WTC11 (cell line): ENCODE data around the gene GAPT. TPM values are rescaled to one million over a fixed set of nuclear protein-coding genes. Genes with fewer than 3 reads are reported as not detected.

Experiments used
- ATAC-seq: fragments of 200-7000 bp; cut with Tn5 transposase; 2 replicates; pipeline ENCODE4 v1.10.0; 2021; ENCODE audit warnings: mild to moderate bottlenecking, moderate library complexity
- CTCF ChIA-PET: fragments of 300-600 bp; sonication (Branson Sonifier 250); formaldehyde crosslinking; loops from one replicate; lab custom pipeline; 2021; ENCODE audit warnings: antibody characterized with exemption; lab: Charles Lee
- POLR2A ChIA-PET: fragments of 350-600 bp; sonication (Branson Sonifier 250); formaldehyde crosslinking; loops from one replicate; lab custom pipeline; 2021; ENCODE audit warnings: antibody characterized with exemption; lab: Charles Lee
- DNase-seq: peaks from one replicate; pipeline ENCODE4 v3.0.0; 2021; ENCODE audit warnings: low spot score
- H3K27ac Mint-ChIP-seq: 2 replicates; pipeline ENCODE4 v1.8.0; 2021; ENCODE audit warnings: mixed read lengths
- H3K27me3 Mint-ChIP-seq: 2 replicates; pipeline ENCODE4 v1.8.0; 2021; ENCODE audit warnings: low read depth, mild to moderate bottlenecking, moderate library complexity, mixed read lengths
- H3K36me3 Mint-ChIP-seq: 2 replicates; pipeline ENCODE4 v1.8.0; 2021; ENCODE audit warnings: mixed read lengths
- H3K4me1 Mint-ChIP-seq: 2 replicates; pipeline ENCODE4 v1.8.0; 2022; ENCODE audit warnings: mixed read lengths
- H3K4me3 Mint-ChIP-seq: 2 replicates; pipeline ENCODE4 v1.8.0; 2021; ENCODE audit warnings: mild to moderate bottlenecking, moderate library complexity, mixed read lengths
- H3K9me3 Mint-ChIP-seq: 2 replicates; pipeline ENCODE4 v1.8.0; 2021; ENCODE audit warnings: mixed read lengths
- ATF3 ChIP-seq: sonication (generic); formaldehyde crosslinking; conservative IDR thresholded peaks from 2 replicates; pipeline ENCODE4 v1.8.1; 2022; ENCODE audit warnings: mild to moderate bottlenecking, missing genetic modification reagents
- ATF6 ChIP-seq: sonication (generic); formaldehyde crosslinking; IDR thresholded peaks from 2 replicates; pipeline ENCODE4 v1.8.1; 2023; ENCODE audit warnings: mild to moderate bottlenecking, missing genetic modification reagents
- E2F4 ChIP-seq: sonication (generic); formaldehyde crosslinking; IDR thresholded peaks from 2 replicates; pipeline ENCODE4 v1.8.1; 2022; ENCODE audit warnings: low read depth, mild to moderate bottlenecking, moderate library complexity, missing genetic modification reagents, borderline replicate concordance
- ELF4 ChIP-seq: sonication (generic); formaldehyde crosslinking; IDR thresholded peaks from 2 replicates; pipeline ENCODE4 v1.8.1; 2022; ENCODE audit warnings: low read depth, mild to moderate bottlenecking, moderate library complexity, missing genetic modification reagents
- ERG ChIP-seq: fragments of 250-450 bp; sonication (Bioruptor Pico); IDR thresholded peaks from 2 replicates; pipeline ENCODE4 v1.8.0; 2021; ENCODE audit warnings: mild to moderate bottlenecking
- FOXK1 ChIP-seq: sonication (generic); formaldehyde crosslinking; IDR thresholded peaks from 2 replicates; pipeline ENCODE4 v1.8.0; 2022; ENCODE audit warnings: mild to moderate bottlenecking, moderate library complexity, missing genetic modification reagents
- MYBL2 ChIP-seq: sonication (generic); formaldehyde crosslinking; IDR thresholded peaks from 2 replicates; pipeline ENCODE4 v1.8.1; 2023; ENCODE audit warnings: mild to moderate bottlenecking, moderate library complexity, missing genetic modification reagents
- NFYB ChIP-seq: sonication (generic); formaldehyde crosslinking; conservative IDR thresholded peaks from 2 replicates; pipeline ENCODE4 v1.8.0; 2022; ENCODE audit warnings: low read depth, missing genetic modification reagents
- NR1H2 ChIP-seq: sonication (generic); formaldehyde crosslinking; IDR thresholded peaks from 2 replicates; pipeline ENCODE4 v1.9.0; 2021; ENCODE audit warnings: mild to moderate bottlenecking, moderate library complexity, missing genetic modification reagents
- RELA ChIP-seq: sonication (generic); formaldehyde crosslinking; IDR thresholded peaks from 2 replicates; pipeline ENCODE4 v1.8.1; 2022; ENCODE audit warnings: missing genetic modification reagents, mild to moderate bottlenecking, borderline replicate concordance
- RORB ChIP-seq: fragments of 250-450 bp; sonication (Bioruptor Pico); IDR thresholded peaks from 2 replicates; pipeline ENCODE4 v1.9.0; 2021; ENCODE audit warnings: mild to moderate bottlenecking
- SMAD3 ChIP-seq: sonication (generic); formaldehyde crosslinking; IDR thresholded peaks from 2 replicates; pipeline ENCODE4 v1.8.0; 2022; ENCODE audit warnings: missing genetic modification reagents, mild to moderate bottlenecking, borderline replicate concordance
- SOX15 ChIP-seq: fragments of 250-450 bp; sonication (Bioruptor Pico); IDR thresholded peaks from 2 replicates; pipeline ENCODE4 v1.9.0; 2021; ENCODE audit warnings: mild to moderate bottlenecking
- TCF7 ChIP-seq: sonication (generic); formaldehyde crosslinking; IDR thresholded peaks from 2 replicates; pipeline ENCODE4 v1.8.0; 2022; ENCODE audit warnings: mild to moderate bottlenecking, low read depth, missing genetic modification reagents, moderate library complexity
- USF1 ChIP-seq: sonication (generic); formaldehyde crosslinking; IDR thresholded peaks from 2 replicates; pipeline ENCODE4 v1.8.0; 2022; ENCODE audit warnings: mild to moderate bottlenecking, missing genetic modification reagents
- ZBTB21 ChIP-seq: sonication (generic); formaldehyde crosslinking; IDR thresholded peaks from 2 replicates; pipeline ENCODE4 v1.8.1; 2023; ENCODE audit warnings: mild to moderate bottlenecking, missing genetic modification reagents, borderline replicate concordance
- ZNF232 ChIP-seq: sonication (generic); formaldehyde crosslinking; IDR thresholded peaks from 2 replicates; pipeline ENCODE4 v1.8.0; 2022; ENCODE audit warnings: mild to moderate bottlenecking, missing genetic modification reagents
- ZNF263 ChIP-seq: sonication (generic); formaldehyde crosslinking; IDR thresholded peaks from 2 replicates; pipeline ENCODE4 v1.8.1; 2022; ENCODE audit warnings: low read depth, mild to moderate bottlenecking, moderate library complexity, missing genetic modification reagents
- ZNF416 ChIP-seq: fragments of 250-450 bp; sonication (Bioruptor Pico); IDR thresholded peaks from 2 replicates; pipeline ENCODE4 v1.9.0; 2021; ENCODE audit warnings: mild to moderate bottlenecking, inconsistent platforms
- ZNF512 ChIP-seq: sonication (generic); formaldehyde crosslinking; IDR thresholded peaks from 2 replicates; pipeline ENCODE4 v1.8.1; 2022; ENCODE audit warnings: missing genetic modification reagents, borderline replicate concordance
- total RNA-seq: library from RNA; stranded (reverse); gene quantifications from 3 replicates; pipeline ENCODE4 v1.2.3, GENCODE V29; 2021
- TF ChIP-seq, protein P1 (sequence below): sonication (generic); formaldehyde crosslinking; IDR thresholded peaks from 2 replicates; pipeline ENCODE4 v1.8.1; 2023; ENCODE audit warnings: mild to moderate bottlenecking, missing genetic modification reagents, borderline replicate concordance

GAPT gene
- total RNA-seq, 1 experiment from 2014 or later, result not detected

GRCh38 chr5:58481828-58482227 is 9.4 kb upstream of the GAPT start:
- no peak for TF ChIP-seq RORB (CRISPR knock-in tag)
- no peak for TF ChIP-seq ZNF512 (CRISPR knock-in tag)
- TF ChIP-seq NR1H2 (CRISPR knock-in tag), result no peak
- TF ChIP-seq ZBTB21 (CRISPR knock-in tag), result no peak
- TF ChIP-seq, protein P1, sequence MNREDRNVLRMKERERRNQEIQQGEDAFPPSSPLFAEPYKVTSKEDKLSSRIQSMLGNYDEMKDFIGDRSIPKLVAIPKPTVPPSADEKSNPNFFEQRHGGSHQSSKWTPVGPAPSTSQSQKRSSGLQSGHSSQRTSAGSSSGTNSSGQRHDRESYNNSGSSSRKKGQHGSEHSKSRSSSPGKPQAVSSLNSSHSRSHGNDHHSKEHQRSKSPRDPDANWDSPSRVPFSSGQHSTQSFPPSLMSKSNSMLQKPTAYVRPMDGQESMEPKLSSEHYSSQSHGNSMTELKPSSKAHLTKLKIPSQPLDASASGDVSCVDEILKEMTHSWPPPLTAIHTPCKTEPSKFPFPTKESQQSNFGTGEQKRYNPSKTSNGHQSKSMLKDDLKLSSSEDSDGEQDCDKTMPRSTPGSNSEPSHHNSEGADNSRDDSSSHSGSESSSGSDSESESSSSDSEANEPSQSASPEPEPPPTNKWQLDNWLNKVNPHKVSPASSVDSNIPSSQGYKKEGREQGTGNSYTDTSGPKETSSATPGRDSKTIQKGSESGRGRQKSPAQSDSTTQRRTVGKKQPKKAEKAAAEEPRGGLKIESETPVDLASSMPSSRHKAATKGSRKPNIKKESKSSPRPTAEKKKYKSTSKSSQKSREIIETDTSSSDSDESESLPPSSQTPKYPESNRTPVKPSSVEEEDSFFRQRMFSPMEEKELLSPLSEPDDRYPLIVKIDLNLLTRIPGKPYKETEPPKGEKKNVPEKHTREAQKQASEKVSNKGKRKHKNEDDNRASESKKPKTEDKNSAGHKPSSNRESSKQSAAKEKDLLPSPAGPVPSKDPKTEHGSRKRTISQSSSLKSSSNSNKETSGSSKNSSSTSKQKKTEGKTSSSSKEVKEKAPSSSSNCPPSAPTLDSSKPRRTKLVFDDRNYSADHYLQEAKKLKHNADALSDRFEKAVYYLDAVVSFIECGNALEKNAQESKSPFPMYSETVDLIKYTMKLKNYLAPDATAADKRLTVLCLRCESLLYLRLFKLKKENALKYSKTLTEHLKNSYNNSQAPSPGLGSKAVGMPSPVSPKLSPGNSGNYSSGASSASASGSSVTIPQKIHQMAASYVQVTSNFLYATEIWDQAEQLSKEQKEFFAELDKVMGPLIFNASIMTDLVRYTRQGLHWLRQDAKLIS (CRISPR knock-in tag), result no peak
- no peak for TF ChIP-seq SOX15 (CRISPR knock-in tag)
- TF ChIP-seq ZNF263, result no peak
- no peak for ATAC-seq
- no peak overlapping the region for H3K4me3 Mint-ChIP-seq
- no peak overlapping the region for H3K27ac Mint-ChIP-seq
- ChIA-PET CTCF (no interaction called here), POLR2A (no interaction called here)
- no peaks in the 10 kb centered on the region for H3K4me1 Mint-ChIP-seq
- no peaks in the 10 kb centered on the region for H3K27me3 Mint-ChIP-seq
- no peak for DNase-seq
- H3K36me3 Mint-ChIP-seq, result no peaks in the 10 kb centered on the region
- H3K9me3 Mint-ChIP-seq, result no peaks in the 10 kb centered on the region; the same call in 1 of the 2 replicates

GRCh38 chr5:58482536-58482935 is 8.7 kb upstream of the GAPT start:
- Mint-ChIP-seq H3K27ac (no peak overlapping the region), H3K4me1 (no peaks in the 10 kb centered on the region), H3K27me3 (no peaks in the 10 kb centered on the region), H3K36me3 (no peaks in the 10 kb centered on the region), H3K4me3 (no peak overlapping the region)
- no peak for DNase-seq
- POLR2A ChIA-PET, result no interaction called here
- no peak for TF ChIP-seq RELA (CRISPR knock-in tag)
- no peak for TF ChIP-seq NFYB
- TF ChIP-seq, all 79 proteins: peak for 0
- peaks cover 4% of the 10 kb centered on the region; the same call in 1 of the 2 replicates for H3K9me3 Mint-ChIP-seq
- ATAC-seq, result no peak
- CTCF ChIA-PET, result no interaction called here

DNA sequence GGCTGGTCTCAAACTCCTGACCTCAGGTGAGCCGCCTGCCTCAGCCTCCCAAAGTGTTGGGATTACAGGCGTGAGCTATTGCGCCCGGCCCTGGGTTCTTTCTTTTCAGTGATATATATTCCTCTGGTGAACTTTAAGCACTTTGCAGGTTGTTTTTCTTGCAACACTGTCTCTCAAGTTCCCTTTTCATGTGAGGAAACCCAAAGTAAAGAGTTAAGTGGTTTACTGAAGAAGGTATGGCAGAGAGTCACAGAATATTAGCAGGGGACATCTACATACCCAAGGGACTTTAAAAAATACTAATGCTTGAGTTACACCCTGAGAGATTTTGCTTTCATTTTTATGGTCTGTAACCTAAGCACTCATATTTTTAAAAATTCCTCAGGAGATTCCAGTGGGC is 6.7 kb upstream of the GAPT start:
- H3K36me3 Mint-ChIP-seq, result no peaks in the 10 kb centered on the region
- peaks cover 4% of the 10 kb centered on the region; the same call in 1 of the 2 replicates for H3K9me3 Mint-ChIP-seq
- DNase-seq, result no peak
- H3K4me3 Mint-ChIP-seq, result no peak overlapping the region
- H3K27ac Mint-ChIP-seq, result no peak overlapping the region
- ATAC-seq, result no peak
- no peaks in the 10 kb centered on the region for H3K4me1 Mint-ChIP-seq
- no peaks in the 10 kb centered on the region for H3K27me3 Mint-ChIP-seq
- CTCF ChIA-PET, result interaction anchor here (1.4 kb wide), 1 partner anchor 12 kb away, joined by 5 read pairs; no protein-coding TSS in a partner anchor
- POLR2A ChIA-PET, result no interaction called here
- TF ChIP-seq ELF4 (CRISPR knock-in tag), result no peak
- no peak for TF ChIP-seq ATF3
- TF ChIP-seq ATF6, result no peak
- TF ChIP-seq E2F4 (CRISPR knock-in tag), result no peak
- no peak for TF ChIP-seq USF1 (CRISPR knock-in tag)
- TF ChIP-seq ZNF416 (CRISPR knock-in tag), result no peak
- no peak for TF ChIP-seq SMAD3 (CRISPR knock-in tag)
- TF ChIP-seq NFYB, result no peak
- no peak for TF ChIP-seq TCF7 (CRISPR knock-in tag)
- TF ChIP-seq ZNF232 (CRISPR knock-in tag), result no peak
- no peak for TF ChIP-seq ERG (CRISPR knock-in tag)
- no peak for TF ChIP-seq FOXK1 (CRISPR knock-in tag)
- TF ChIP-seq MYBL2, result no peak
